ENCODE results near the gene SLC2A11. TPM values are rescaled to one million over a fixed set of nuclear protein-coding genes. Genes with fewer than 3 reads are reported as not detected.

Gene SLC2A11
- total and polyA plus RNA-seq, 8 donors: 3.2 to 10.3 (median 6.7) TPM

GRCh38 chr22:23847310-23847920 lies 10.3 kb upstream of the SLC2A11 start:
- Histone ChIP-seq H3K4me3 (no peak overlapping the region), H3K4me1 (peaks cover 14 to 47% (median 29%) of the 10 kb centered on the region in 4 donors), H3K27ac (no peak overlapping the region), H3K27me3 (peaks cover 0 to 5% (median 0%) of the 10 kb centered on the region in 3 donors), H3K9me3 (no peaks in the 10 kb centered on the region), H3K36me3 (no peaks in the 10 kb centered on the region)
- TF ChIP-seq CTCF (IDR thresholded peaks at IDR 0.05) (no peak), POLR2AphosphoS5 (IDR thresholded peaks at IDR 0.05) (no peak), POLR2A (IDR thresholded peaks at IDR 0.05) (no peak), EP300 (IDR thresholded peaks at IDR 0.05) (no peak)
- DNase-seq: no peak
- 79 to 91% (median 91%) methylated on average over 16 to 18 of the region's 18 CpGs for WGBS, 5 donors
- intact Hi-C loops (cut with DNase I; ENCODE audit: low total_unique reads): loop anchor here (5.0 to 10.0 kb wide), 2 partner anchors 80 to 313 kb away; partner anchors contain the start of gene CHCHD10

GRCh38 chr22:23847991-23848864 lies 9.4 kb upstream of the SLC2A11 start:
- TF ChIP-seq CTCF (IDR thresholded peaks at IDR 0.05): no peak
- TF ChIP-seq POLR2AphosphoS5 (IDR thresholded peaks at IDR 0.05): no peak
- TF ChIP-seq EP300 (IDR thresholded peaks at IDR 0.05): no peak
- no peak for TF ChIP-seq POLR2A (IDR thresholded peaks at IDR 0.05)
- DNase-seq: no peak
- intact Hi-C loops (cut with DNase I; ENCODE audit: low total_unique reads): loop anchor here (5.0 to 10.0 kb wide), 2 partner anchors 81 to 313 kb away; partner anchors contain the start of gene CHCHD10
- Histone ChIP-seq H3K27me3 (peaks cover 0 to 5% (median 0%) of the 10 kb centered on the region in 3 donors), H3K36me3 (no peaks in the 10 kb centered on the region), H3K4me3 (no peak overlapping the region), H3K27ac (no peak overlapping the region), H3K9me3 (no peaks in the 10 kb centered on the region), H3K4me1 (peaks cover 14 to 47% (median 29%) of the 10 kb centered on the region in 4 donors)
- 77 to 80% (median 78%) methylated on average over 24 of the region's 24 CpGs for WGBS, 5 donors

DNA sequence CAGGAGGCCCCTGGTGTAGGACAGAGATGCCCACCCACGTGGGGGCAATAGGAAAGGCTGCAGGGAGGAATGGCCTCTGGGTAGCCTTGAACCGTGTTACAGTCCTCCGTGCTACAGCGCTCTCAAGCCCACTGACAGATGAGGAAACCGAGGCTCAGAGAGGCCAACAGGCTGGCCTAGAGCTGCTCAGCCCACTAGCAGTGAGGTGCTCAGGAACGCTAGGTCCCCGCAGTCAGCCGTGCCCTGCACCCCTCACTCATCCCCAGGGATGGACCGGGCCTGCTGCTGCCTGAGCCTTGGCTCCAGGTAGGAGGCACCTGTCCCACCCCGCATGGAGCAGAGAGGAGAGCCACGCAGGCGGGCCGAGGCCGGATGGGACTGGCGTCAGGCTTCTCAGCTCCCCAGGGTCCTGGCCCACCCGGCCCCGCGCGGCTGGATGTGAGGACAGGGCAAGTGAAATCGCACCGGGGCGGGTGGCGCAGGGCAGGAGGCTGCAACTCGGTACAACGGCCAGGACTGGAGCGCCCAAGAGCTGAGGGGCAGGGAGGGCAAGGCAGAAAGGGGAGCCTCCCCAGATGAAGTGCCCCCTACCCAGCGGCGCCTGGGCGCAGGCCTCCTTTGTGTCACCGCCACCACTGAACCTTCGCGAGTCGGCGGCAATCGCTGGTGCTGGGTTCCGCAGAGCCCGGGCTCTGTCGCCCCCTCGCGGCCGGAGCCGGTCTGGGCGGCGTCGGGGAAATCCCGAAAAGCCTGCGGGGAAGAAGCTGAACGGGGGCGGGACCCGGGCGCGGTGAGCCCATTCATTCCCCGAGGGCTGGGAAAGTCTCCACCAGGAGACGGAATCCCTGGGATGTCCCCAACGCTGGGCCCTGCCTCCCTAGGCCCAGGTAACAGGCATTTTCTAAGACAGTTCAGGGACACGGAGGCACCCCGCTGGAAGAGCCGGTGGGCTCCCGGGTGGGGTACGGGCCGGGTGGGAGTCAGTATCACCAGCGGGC lies 8.4 kb upstream of the SLC2A11 start:
- Histone ChIP-seq H3K27ac (no peak overlapping the region), H3K4me3 (peak overlapping the region in 3 of 4 donors; percentile 9 to 40 (median 9)), H3K36me3 (no peaks in the 10 kb centered on the region), H3K9me3 (no peaks in the 10 kb centered on the region), H3K4me1 (peaks cover 12 to 40% (median 26%) of the 10 kb centered on the region in 4 donors), H3K27me3 (peaks cover 0 to 5% (median 0%) of the 10 kb centered on the region in 3 donors)
- TF ChIP-seq POLR2A (IDR thresholded peaks at IDR 0.05) (no peak), POLR2AphosphoS5 (IDR thresholded peaks at IDR 0.05) (peak in 1 of 3 donors; percentile 29), CTCF (IDR thresholded peaks at IDR 0.05) (peak in 6 of 7 experiments; percentile 42 to 98 (median 92)), EP300 (IDR thresholded peaks at IDR 0.05) (no peak)
- peak; percentile 91 to 94 for DNase-seq
- intact Hi-C loops (cut with DNase I; ENCODE audit: low total_unique reads): loop anchor here (5.0 to 10.0 kb wide), 2 partner anchors 82 to 315 kb away; partner anchors contain the start of gene CHCHD10
- WGBS, 5 donors: 23 to 34% (median 28%) methylated on average over 27 to 62 of the region's 62 CpGs

Data from stomach (tissue), 9 donors.